ENCODE data around the gene OTOP2. TPM values are rescaled to one million over a fixed set of nuclear protein-coding genes. Genes with fewer than 3 reads are reported as not detected.
"Not testable (repeated sequence)": the region's sequence is repeated elsewhere in the genome, so short reads cannot be mapped to it uniquely, and the experiment has no call there.

Gene OTOP2
- total RNA-seq, 1 donor from 2014 or later = not detected

DNA sequence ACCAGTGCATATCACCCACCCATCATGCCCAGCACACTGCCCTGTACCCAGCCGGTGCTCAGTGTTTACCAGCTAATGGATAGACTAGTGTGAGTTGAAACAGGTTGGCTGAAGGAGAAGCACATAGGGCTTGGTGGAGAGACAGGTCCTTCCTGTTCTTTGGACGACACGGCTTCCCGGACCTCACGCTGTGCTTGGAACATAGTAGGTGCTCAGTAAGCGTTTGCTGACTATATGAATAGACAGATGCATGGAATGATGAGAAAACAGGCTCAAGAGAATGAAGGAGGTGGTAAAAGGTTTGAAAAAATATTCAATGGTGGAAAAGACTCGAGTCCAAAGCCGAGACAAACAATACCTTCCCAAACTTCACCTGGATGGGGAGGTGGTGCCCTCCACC is 23.9 kb upstream of the OTOP2 start:
- intact Hi-C loops (cut with micrococcal nuclease) = no loop called here

DNA sequence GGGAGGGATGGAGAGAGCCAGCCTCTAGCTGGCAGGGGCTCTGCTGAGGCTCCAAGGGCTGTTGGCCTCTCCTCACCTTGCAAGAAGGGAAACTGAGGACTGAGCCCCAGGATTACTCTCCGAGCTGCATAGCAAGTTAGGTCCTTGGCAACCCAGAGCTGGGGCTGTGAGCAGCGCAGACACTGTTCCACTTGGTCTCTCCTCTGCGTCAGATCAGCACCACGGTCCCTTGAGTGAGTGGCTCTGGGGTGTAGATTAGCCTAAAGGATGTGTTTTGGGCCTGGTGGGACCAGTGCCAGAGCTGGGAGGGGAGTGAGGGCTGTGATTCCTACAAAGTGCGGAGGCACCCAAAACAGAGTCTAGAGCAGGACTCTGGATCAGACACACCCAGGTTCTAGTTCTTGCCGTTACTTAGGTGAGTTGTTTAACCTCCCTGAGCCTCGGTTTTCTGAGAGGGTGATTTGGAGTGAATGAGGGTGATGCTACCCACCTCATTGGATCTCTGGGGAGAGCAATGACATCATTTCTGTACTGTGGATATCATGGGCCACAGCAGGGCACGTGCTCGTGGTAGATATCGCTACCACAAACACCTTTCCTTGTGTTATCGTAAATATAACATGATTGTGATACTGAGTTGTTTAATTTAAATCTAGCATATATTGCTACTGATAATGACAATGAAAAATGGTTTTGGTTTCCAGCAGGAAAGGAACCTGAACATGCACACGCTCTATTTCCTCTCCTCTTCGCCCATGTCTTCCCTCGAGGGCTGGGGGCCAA is 22.5 kb upstream of the OTOP2 start:
- intact Hi-C loops (cut with micrococcal nuclease) = no loop called here

DNA sequence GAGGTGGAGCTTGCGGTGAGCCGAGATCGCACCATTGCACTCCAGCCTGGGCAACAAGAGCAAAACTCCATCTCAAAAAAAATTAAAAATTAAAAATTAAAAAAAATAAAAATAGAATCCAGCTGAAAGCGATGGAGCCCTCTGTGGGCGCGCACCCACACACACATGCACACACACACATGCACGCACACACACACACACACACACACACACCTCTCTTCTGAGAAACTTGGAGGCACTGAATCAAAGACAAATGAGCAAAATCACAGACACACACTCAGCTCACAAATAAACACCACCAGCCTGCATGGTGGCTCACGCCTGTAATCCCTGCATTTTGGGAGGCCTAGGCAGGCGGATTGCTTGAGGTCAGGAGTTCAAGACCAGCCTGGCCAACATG is 21.0 kb upstream of the OTOP2 start:
- intact Hi-C loops (cut with micrococcal nuclease) = no loop called here

DNA sequence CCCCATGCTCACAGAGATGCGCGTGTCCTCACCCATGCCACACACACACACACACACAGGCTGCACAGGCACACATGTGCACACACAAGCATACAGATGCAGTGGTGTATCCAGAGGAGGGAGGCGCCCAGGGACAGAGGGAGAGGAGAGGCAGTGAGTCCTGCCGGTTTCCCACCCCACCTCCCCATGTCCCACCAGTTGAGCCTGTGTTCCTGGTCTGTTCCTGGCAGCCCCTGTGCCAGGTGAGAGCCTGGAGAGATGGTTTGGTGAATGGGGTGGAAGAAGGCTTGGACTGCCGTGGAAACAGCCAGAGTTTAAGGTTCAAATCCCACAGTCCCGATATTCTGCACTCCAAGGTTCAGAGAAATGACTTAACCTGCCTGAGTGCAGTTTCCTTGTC is 20.4 kb upstream of the OTOP2 start:
- intact Hi-C loops (cut with micrococcal nuclease) = no loop called here

DNA sequence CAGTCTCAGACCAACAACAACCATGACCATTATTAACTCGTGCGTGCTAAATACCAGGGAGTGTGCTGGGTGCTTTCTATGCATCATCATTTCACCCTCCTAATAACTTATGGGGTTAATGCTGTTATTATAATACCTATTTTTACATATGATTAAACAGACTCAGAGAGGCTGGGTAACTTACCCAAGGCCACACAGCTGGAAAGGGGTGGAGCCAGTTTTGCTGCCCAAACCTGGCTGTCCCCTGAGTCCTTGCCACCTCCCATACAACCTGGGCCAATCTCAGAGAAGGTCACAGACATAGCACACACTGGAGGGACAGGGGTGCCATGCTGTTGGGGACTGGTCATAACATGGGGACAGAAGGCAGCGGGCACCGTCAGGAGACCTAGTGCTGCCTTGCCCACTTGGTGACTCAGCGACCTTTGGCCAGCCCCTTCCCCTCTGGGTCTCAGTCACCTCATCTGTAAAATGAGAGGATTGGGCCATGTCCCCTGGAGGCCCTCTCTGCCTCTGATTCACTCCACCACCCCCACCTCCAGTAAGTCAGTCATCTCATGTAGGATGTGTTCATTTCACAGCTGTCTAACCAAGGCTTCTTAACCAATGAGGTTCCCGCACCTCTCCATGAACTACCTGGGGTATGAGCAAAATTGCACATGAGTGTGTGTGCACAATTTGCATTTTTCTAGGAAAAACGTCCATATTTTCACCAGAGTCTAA is 19.2 kb upstream of the OTOP2 start:
- intact Hi-C loops (cut with micrococcal nuclease) = no loop called here

DNA sequence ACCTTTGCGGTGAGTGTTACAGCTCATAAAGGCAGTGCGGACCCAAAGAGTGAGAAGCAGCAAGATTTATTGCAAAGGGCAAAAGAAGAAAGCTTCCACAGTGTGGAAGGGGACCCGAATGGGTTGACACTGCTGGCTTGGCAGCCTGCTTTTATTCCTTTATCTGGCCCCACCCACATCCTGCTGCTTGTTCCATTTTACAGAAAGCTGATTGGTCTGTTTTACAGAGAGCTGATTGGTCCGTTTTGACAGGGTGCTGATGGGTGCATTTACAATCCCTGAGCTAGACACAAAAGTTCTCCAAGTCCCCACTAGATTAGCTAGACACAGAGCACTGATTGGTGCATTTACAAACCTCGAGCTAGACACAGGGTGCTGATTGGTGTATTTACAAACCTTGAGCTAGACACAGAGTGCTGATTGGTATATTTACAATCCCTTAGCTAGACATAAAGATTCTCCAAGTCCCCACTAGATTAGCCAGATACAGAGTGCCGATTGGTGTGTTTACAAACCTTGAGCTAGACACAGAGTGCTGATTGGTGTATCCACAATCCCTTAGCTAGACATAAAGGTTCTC is 17.8 kb upstream of the OTOP2 start:
- intact Hi-C loops (cut with micrococcal nuclease) = not testable (repeated sequence)

DNA sequence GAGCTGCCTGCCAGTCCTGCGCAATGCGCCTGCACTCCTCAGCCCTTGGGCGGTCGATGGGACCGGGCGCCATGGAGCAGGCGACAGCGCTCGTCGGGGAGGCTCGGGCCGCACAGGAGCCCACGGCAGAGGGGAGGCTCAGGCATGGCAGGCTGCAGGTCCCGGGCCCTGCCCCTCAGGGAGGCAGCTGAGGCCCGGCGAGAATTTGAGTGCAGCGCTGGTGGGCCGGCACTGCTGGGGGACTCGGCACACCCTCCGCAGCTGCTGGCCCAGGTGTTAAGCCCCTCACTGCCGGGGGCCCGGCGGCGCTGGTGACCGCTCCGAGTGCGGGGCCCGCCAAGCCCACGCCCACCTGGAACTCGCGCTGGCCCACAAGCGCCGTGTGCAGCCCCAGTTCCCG is 17.1 kb upstream of the OTOP2 start:
- intact Hi-C loops (cut with micrococcal nuclease) = no loop called here

DNA sequence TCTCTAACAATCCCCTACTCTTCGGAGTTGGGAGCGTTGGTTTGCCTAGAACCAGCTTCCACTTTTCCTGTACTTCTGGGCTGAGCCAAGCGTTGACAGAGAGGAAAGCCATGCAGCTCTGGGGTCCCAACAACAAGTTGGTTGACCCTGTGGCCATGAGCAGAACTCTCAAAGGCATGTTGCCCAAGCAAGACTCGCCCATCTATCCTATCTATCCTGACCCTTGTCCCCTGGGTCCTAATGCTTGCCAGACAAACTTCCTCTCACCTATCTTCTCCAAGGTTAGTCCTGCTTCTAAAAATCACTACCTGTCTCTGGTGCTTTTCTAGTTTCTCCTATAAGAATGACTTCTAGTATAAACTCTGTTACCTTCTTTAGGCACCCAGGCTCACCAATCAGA is 15.0 kb upstream of the OTOP2 start:
- intact Hi-C loops (cut with micrococcal nuclease) = not testable (repeated sequence)

DNA sequence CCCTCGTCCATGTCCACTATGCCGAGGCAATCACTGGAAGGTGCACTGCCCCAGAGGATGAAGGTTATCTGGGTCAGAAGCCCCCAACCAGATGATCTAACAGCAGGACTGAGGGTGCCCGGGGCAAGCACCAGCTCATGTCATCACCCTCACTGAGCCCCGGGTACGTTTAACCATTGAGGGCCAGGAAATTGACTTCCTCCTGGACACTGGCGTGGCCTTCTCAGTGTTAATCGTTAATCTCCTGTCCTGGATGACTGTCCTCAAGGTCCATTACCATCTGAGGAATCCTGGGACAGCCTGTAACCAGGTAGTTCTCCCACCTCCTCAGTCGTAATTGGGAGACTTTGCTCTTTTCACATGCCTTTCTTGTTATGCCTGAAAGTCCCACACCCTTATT is 12.7 kb upstream of the OTOP2 start:
- intact Hi-C loops (cut with micrococcal nuclease) = not testable (repeated sequence)

DNA sequence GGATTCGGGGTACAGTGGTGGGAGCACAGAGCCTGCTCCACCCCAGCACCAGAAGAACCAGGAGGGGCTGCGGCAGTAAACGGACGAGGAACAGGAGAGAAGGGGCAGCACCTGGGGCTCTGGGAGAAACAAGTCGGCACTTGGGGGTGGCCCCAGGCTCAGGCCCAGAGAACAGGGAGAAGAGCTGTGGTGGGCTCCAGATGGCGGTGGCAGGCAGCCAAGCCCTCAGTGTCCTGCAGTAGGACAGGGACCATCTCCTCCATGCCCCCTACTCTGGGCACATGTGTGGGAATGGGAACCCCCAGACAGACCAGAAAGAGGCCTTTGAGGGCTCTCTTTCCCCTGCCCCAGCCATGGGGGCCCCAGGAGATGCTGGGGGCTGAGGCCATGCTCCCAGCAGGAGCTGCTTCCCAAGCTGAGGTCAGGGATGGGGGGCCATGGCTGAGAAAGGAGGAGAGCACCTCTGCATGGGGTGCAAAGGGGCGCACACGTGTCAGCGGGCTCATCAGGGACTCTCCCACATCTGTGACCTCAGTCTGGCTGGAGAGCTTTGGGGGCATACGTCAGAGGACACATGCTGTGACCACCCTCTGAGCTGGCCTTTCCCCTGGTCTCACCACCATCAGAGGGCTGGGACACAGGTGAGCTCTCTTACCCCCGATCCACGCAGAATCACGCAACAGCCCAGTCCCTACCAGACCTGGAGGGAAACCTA is 7.8 kb upstream of the OTOP2 start:
- intact Hi-C loops (cut with micrococcal nuclease) = no loop called here

DNA sequence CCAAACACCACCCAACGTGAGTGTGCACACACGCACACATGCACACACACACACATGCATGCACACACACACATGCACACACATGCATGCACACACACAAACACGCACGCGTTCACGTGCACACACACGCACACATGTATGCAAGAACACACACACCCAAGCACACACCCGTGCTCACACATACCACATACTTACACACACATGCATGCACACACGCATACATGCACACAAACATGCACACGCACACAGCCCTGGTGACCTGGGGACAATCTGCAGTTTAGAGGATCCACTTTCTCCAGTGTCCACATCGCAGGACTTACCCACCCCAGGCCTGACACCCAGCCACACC is 7.2 kb upstream of the OTOP2 start:
- intact Hi-C loops (cut with micrococcal nuclease) = no loop called here

DNA sequence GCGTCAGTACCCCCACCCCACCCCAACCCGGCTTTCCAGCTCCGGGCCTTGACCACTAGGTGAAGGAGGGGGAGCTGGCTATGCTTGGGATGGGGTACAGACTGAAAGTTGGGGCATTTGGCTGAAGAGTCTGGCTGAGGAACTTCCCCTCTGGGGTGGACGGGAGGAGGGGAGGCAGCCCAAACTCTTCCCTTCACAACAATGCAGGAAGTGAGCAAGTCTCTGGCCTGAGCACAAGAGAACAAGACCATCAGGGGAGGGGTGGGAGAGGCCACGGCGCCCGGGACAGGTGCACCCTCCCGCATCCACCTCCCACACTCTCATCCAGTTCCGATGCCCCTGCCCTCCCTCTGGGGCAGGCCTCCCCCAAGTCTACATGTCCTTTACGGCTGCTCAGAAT is 6.6 kb upstream of the OTOP2 start:
- intact Hi-C loops (cut with micrococcal nuclease) = no loop called here

DNA sequence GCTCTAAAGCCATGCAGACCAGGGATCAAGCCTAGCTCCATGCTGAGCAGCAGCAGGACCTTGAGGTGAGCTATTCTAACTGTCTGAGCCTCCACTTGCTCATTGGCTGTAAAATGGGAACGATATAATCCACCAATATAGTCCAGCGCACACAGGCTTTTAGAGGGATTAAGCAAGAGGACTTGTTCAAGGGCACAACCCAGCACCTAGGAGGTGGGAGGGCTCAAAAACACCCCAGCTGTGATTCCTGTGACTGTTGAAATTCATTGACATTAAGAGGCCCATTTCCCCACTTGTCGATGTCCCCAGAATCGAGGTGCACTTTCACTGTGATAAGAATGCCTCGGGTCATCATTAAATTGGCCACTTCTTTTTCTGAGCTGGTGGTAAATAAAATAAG is 5.2 kb upstream of the OTOP2 start:
- intact Hi-C loops (cut with micrococcal nuclease) = no loop called here

DNA sequence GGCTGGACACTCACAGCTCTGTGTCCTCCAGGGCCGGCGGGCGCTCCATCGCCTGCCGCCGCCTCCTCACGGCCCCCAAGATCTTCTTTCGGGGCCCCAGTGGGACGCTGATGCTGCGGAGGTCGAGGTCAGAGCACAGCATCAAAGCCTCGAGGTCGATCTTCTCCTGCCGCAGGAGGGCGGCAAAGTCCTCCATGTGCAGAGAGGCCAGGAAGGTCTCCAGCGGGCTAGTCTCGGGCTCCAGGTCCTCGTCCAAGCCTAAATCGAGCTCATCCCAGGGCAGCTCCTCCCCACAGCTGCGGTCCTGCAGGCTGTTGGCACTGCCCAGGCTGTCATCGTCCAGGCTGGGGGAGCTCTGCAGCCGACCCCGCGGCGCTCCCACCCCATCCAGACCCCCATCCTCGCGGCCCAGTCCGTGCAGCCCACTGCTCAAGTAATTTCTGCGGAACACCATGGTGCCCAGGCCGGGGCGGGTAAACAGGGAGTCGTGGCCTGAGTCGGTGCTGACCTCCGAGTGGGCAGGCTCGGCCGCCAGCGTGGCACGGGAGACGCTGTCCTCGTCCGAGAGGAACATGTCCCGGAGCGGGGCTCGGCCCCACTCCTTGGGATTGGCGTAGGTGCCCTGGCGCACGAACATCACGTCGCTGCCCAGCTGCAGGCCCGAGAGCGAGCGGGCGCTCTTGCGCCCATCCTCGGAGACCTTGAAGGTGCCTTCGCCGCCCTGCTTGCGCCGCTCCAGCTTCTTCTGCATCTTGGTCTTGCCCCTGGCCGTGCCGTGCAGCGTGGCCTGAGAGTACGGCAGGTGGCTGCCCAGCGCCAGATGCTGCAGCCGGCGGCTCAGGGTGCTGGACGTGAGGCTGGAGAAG is 4.4 kb upstream of the OTOP2 start:
- intact Hi-C loops (cut with micrococcal nuclease) = no loop called here

DNA sequence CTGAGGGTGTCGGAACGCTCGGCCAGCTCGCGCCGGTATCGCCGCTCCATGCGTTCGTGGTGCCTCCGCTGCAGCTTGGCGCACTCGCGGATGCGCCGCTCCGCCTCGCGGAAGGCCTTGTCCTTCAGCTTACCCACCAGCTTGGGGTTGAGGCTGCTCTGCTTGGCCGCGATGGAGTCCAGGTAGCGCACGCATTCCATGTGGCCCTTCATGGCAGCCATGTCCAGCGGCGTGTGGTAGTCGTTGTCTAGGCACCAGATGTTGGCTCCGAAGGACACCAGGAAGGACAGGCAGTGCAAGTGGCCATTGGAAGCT is 3.8 kb upstream of the OTOP2 start:
- intact Hi-C loops (cut with micrococcal nuclease) = no loop called here

DNA sequence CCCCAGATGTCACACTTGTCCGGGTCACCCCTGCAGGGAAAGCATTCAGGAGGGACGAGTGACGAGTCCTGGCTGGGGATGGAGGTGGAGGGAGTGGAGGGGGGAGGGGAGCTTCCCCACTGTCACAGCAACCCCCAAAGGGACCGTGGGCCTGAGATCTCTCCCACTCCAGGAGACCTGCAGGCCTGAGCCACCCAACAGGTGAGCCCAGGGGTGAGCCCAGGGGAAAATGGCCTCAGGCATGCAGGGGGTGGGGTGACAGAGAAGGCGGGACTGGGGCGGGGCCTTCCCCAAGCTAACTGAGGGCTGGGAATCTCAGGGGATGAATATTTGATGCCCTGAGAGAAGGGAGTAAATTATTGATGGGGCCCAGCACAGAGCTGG is 3.4 kb upstream of the OTOP2 start:
- intact Hi-C loops (cut with micrococcal nuclease) = no loop called here

DNA sequence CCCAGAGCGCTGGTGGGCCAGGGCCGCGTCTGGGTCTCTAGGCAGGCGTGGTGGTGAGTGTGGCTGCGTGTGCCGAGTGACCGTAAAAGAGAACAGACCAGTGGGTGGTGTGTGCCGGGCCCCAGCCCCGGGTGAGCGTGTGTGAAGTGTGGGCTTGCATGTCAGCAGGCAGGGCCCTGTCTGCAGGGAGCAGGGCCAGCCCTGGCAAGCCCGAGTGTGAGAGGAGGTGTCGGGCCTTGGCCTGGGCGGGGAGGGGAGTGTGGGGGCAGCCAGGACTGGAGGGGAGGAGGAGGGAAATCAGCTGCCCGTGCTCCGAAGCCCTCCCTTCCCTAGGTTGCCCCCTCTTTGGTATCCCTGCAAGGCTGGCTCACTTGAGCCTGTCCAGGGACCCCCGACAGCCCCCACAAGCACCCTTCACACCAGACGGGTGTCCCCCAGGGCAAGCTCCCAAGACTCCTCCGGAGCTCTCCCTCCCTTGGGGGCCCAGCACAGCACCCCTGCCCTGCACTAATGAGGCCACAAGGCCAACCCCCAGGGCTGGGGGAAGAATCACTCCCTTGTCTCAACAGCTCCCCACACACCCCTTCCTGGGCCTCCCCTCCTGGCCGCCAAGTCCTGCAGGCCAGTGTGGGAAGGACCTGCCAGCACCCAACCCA is 2.9 kb upstream of the OTOP2 start:
- intact Hi-C loops (cut with micrococcal nuclease) = no loop called here

DNA sequence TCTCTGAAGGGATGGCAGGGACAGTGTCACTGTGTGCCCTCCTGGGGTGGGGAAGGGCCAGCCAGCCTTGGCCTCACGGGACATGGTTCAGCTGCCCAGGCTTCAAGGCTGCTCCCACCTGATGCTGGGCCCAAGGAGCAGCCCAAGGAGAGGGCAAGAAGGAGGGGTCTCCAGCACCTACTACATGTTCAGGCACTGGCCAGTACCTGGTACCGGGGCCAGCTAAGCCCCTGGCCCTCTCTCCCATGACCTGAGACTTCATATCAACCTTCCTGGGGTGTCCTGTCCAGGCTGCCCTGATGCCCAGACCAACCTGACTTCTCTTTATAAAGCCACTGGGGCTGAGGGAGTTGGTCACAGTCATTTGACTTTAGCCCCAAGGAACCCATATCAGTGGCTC is 2.3 kb upstream of the OTOP2 start:
- intact Hi-C loops (cut with micrococcal nuclease) = loop anchor here (2.0 kb wide), 1 partner anchor 37 kb away; no protein-coding TSS in a partner anchor

DNA sequence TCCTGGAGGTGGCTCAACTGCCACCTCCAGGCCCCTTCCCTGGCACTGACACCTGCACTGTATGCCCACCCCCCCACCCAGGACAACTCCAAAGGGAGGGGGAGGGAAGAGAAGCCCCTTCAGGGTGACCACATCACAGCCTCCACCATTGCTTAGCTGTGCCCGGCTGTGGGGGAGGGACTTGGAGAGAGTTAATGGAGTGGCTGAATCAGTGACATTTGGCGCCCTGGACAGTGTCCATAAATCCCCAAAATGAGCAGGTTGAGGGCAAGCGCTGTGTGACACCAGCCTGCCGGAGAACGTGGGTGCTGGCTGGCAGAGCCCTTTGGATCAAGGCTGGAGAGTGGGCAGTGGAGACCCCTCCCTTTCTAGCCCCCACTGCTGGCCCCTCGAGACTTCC is 1.9 kb upstream of the OTOP2 start:
- intact Hi-C loops (cut with micrococcal nuclease) = loop anchor here (2.0 kb wide), 1 partner anchor 37 kb away; no protein-coding TSS in a partner anchor

DNA sequence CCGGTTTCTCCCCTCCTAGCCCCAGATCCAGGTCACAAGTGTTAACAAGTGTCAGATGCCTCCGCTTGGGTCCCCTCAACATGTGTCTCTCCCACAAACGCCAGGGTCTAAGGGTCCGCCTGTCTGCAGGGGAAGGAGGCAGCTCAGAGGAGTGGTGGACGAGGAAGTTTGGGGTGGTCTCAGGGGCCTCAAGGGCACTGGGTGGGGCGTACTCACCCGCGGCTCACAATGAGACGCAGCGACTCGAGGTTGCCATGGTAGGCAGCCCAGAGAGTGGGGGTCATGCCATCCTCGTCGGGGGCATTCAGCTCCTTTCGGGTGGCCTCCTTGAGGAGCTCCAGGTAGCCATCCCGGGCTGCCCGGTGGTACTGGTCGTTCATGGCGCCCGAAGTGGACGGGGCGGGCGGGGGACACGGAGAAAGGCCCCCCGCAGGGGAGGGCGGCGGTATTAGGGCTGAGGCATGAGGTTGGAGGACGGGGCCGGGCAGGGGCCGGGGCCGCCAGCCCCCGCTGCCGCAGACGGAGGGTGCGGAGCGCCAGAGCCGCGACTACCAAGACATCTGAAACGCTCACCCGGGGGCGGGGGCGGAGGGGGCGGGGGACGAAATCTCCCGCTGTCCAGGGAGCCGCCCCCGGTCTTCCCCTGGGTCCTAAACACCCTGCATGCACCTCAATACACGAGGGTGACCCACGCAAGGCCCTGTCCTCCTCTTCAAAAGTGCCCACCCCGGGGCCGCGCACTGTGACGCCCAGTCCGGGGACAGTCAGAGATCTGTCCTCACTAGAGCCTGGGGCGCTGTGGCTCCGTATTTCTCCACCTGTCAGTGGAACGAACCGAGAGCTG is 1.2 kb upstream of the OTOP2 start, which contains the start of gene USH1G:
USH1G (minus strand) TSS at position 562 of the 844 bp plus-strand sequence; CDS start at position 380, 182 bp downstream.
- intact Hi-C loops (cut with micrococcal nuclease) = loop anchor here (2.0 kb wide), 1 partner anchor 36 kb away; no protein-coding TSS in a partner anchor
